HCT116 (cell line): Measurements from ENCODE around the gene PCDHA2. TPM values are rescaled to one million over a fixed set of nuclear protein-coding genes. Genes with fewer than 3 reads are reported as not detected.
"Not testable (repeated sequence)": the region's sequence is repeated elsewhere in the genome, so short reads cannot be mapped to it uniquely, and the experiment has no call there.

Experiments used
- ATAC-seq: fragments of 200-7000 bp; cut with Tn5 transposase; 2 replicates; pipeline ENCODE4 v1.9.1; 2020; ENCODE audit warnings: mild to moderate bottlenecking, moderate library complexity
- BruUV-seq: library from RNA; stranded (reverse); fragments of 400-500 nt; replicated peaks from 2 replicates; lab custom pipeline; 2021; lab: Mats Ljungman, UMichigan
- CTCF ChIA-PET: fragments of 300-600 bp; sonication (Branson Sonifier 250); formaldehyde crosslinking; loops from one replicate; lab custom pipeline; 2021; ENCODE audit warnings: antibody characterized with exemption; lab: Charles Lee
- POLR2A ChIA-PET: fragments of 300-600, 350-600 bp; sonication (Branson Sonifier 250); formaldehyde crosslinking; loops from one replicate; lab custom pipeline; 2021; ENCODE audit warnings: antibody characterized with exemption; lab: Charles Lee
- RAD21 ChIA-PET, 2 experiments: fragments of 300-600 bp; sonication (Branson Sonifier 250); formaldehyde crosslinking; loops; one replicate each; lab custom pipeline; 2023; ENCODE audit warnings: low total read pairs in 2 of 2; ENCODE audit not compliant: uncharacterized antibody in 2 of 2, unreplicated experiment in 2 of 2, low non-redundant PET in 1 of 2; lab: Charles Lee
- DNase-seq: peaks from one replicate; pipeline ENCODE4 v3.0.0-alpha.2; 2010; ENCODE audit warnings: low read depth, low spot score
- H2AFZ ChIP-seq: fragments of 200-600 bp; shearing (Covaris generic), sonication (generic); 2 replicates; pipeline ENCODE4 v1.6.1; 2017; ENCODE audit warnings: low read depth, mixed run types, mixed read lengths, antibody characterized with exemption, low read length; ENCODE audit not compliant: poor library complexity, severe bottlenecking
- H3K27ac ChIP-seq: 2 replicates; pipeline ENCODE4 v1.5.1; 2012; ENCODE audit warnings: low read depth, low read length
- H3K27me3 ChIP-seq: fragments of 200-600 bp; sonication (generic); 2 replicates; pipeline ENCODE4 v1.6.1; 2016; ENCODE audit warnings: mixed run types, low read length, mixed read lengths; ENCODE audit not compliant: insufficient read depth
- H3K36me3 ChIP-seq, 2 experiments: fragments of 200-500 bp in 1 of 2; fragments of 200-600 bp in 1 of 2; sonication (Bioruptor generic) in 1 of 2; sonication (generic) in 1 of 2; 2 replicates each; pipeline versions ENCODE4 v1.5.1 to v1.6.1; 2014 to 2016; ENCODE audit warnings: low read length in 2 of 2, inconsistent platforms in 1 of 2, mixed read lengths in 1 of 2, mixed run types in 1 of 2; ENCODE audit not compliant: insufficient read depth in 2 of 2, control insufficient read depth in 1 of 2
- H3K4me1 ChIP-seq, 2 experiments: fragments of 200-600 bp in 1 of 2; sonication (generic) in 1 of 2; 2 replicates each; pipeline versions ENCODE4 v1.5.1 to v1.6.1; 2012 to 2017; ENCODE audit warnings: low read length in 2 of 2, inconsistent platforms in 1 of 2, mild to moderate bottlenecking in 1 of 2, mixed read lengths in 1 of 2, mixed run types in 1 of 2, moderate library complexity in 1 of 2; ENCODE audit not compliant: insufficient read depth in 2 of 2, control insufficient read depth in 1 of 2
- H3K4me2 ChIP-seq: fragments of 200-600 bp; sonication (generic); 2 replicates; pipeline ENCODE4 v1.6.1; 2017; ENCODE audit warnings: mixed run types, low read length, mixed read lengths
- H3K4me3 ChIP-seq, 2 experiments: fragments of 200-600 bp in 1 of 2; sonication (generic) in 1 of 2; replicated peaks in 1 of 2; 2 replicates each; pipeline ENCODE4 v1.5.1; 2011 to 2016; ENCODE audit warnings: low read length in 2 of 2, control low read depth in 1 of 2, low read depth in 1 of 2, mild to moderate bottlenecking in 1 of 2, mixed read lengths in 1 of 2, mixed run types in 1 of 2
- H3K79me2 ChIP-seq: fragments of 200-600 bp; sonication (generic); 2 replicates; pipeline ENCODE4 v1.6.1; 2017; ENCODE audit warnings: mild to moderate bottlenecking, mixed run types, low read length, moderate library complexity, mixed read lengths; ENCODE audit not compliant: insufficient read depth
- H3K9ac ChIP-seq: fragments of 200-600 bp; sonication (generic); 2 replicates; pipeline ENCODE4 v1.6.1; 2016; ENCODE audit warnings: low read length, mixed read lengths
- H3K9me2 ChIP-seq: fragments of 200-600 bp; sonication (generic), shearing (Covaris generic); 2 replicates; pipeline ENCODE4 v1.6.1; 2017; ENCODE audit warnings: mixed run types, mild to moderate bottlenecking, moderate library complexity; ENCODE audit not compliant: insufficient read depth
- H3K9me3 ChIP-seq, 2 experiments: fragments of 200-500 bp in 1 of 2; fragments of 200-600 bp in 1 of 2; sonication (Bioruptor generic) in 1 of 2; sonication (generic) in 1 of 2; 2 replicates each; pipeline ENCODE4 v1.6.1; 2014 to 2017; ENCODE audit warnings: low read length in 2 of 2, mixed read lengths in 2 of 2, inconsistent platforms in 1 of 2, low read depth in 1 of 2, mild to moderate bottlenecking in 1 of 2, mixed run types in 1 of 2, moderate library complexity in 1 of 2; ENCODE audit not compliant: control insufficient read depth in 1 of 2, insufficient read depth in 1 of 2
- H4K20me1 ChIP-seq: fragments of 200-600 bp; sonication (generic), shearing (Covaris generic); 2 replicates; pipeline ENCODE4 v1.6.1; 2017; ENCODE audit warnings: mixed run types, mild to moderate bottlenecking, moderate library complexity; ENCODE audit not compliant: insufficient read depth
- EZH2 ChIP-seq: fragments of 200-600 bp; sonication (generic); IDR thresholded peaks from 2 replicates; pipeline ENCODE4 v1.6.1; 2017; ENCODE audit warnings: antibody characterized with exemption, mixed run types
- EZH2phosphoT487 ChIP-seq: fragments of 200-600 bp; IDR thresholded peaks from 2 replicates; pipeline ENCODE4 v1.6.1; 2018; ENCODE audit warnings: antibody characterized with exemption, borderline replicate concordance
- JUND ChIP-seq: IDR thresholded peaks from 2 replicates; pipeline ENCODE4 v1.6.1; 2012
- SIN3A ChIP-seq: IDR thresholded peaks from 2 replicates; pipeline ENCODE4 v1.6.1; 2012; ENCODE audit warnings: low read depth
- SRF ChIP-seq: IDR thresholded peaks from 2 replicates; pipeline ENCODE4 v1.6.1; 2012; ENCODE audit warnings: low read depth
- intact Hi-C: fragments of 100-400 bp; cut with micrococcal nuclease; formaldehyde crosslinking; loops from 2 replicates; pipeline ENCODE4 v1.10.0; 2022
- total RNA-seq: library from RNA; stranded (reverse); gene quantifications from one replicate; pipeline ENCODE4 v1.2.1, GENCODE V29; 2021; ENCODE audit not compliant: unreplicated experiment
- TF ChIP-seq, protein P1 (sequence below), 3 experiments: fragments of 200-600 bp in 1 of 3; sonication (generic) in 1 of 3; IDR thresholded peaks in 2 of 3; conservative IDR thresholded peaks in 1 of 3; 2 replicates each; pipeline ENCODE4 v1.5.1; 2012 to 2017; ENCODE audit warnings: low read depth in 2 of 3, low read length in 2 of 3, antibody characterized with exemption in 1 of 3, borderline replicate concordance in 1 of 3, control low read depth in 1 of 3, mild to moderate bottlenecking in 1 of 3, mixed read lengths in 1 of 3, mixed run types in 1 of 3, moderate library complexity in 1 of 3; ENCODE audit not compliant: insufficient read depth in 1 of 3
- TF ChIP-seq, protein P2 (sequence below): IDR thresholded peaks from 2 replicates; pipeline ENCODE4 v1.6.1; 2012; ENCODE audit warnings: low read depth
- TF ChIP-seq, protein P3 (sequence below): IDR thresholded peaks from 2 replicates; pipeline ENCODE4 v1.6.1; 2012

PCDHA2 gene
- total RNA-seq, 1 experiment from 2014 or later: not detected

DNA sequence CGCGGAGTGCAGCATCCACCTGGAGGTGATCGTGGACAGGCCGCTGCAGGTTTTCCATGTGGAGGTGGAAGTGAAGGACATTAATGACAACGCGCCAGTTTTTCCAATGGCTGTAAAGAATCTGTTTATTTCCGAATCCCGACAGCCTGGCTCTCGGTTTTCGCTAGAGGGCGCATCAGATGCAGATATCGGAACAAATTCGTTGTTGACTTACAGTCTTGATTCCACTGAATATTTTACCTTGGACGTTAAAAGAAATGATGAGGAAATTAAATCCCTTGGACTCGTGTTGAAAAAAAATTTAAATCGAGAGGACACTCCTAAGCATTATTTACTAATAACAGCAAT lies 6.8 kb downstream of the PCDHA2 start:
- POLR2A ChIA-PET: no interaction called here
- Histone ChIP-seq H3K9ac (no peak overlapping the region), H3K4me3 (no peak overlapping the region), H3K4me1 (no peaks in the 10 kb centered on the region), H3K9me2 (no peaks in the 10 kb centered on the region), H3K4me2 (no peak overlapping the region), H3K36me3 (no peaks in the 10 kb centered on the region), H3K27ac (no peak overlapping the region), H2AFZ (no peak overlapping the region), H3K9me3 (peaks cover 0 to 5% of the 10 kb centered on the region in 2 experiments; a peak in 2 of 4 replicates), H3K27me3 (no peaks in the 10 kb centered on the region), H3K79me2 (no peaks in the 10 kb centered on the region), H4K20me1 (no peaks in the 10 kb centered on the region)
- TF ChIP-seq SIN3A (no peak), JUND (no peak)
- intact Hi-C loops: no loop called here
- no peak for ATAC-seq
- CTCF ChIA-PET: no interaction called here
- RAD21 ChIA-PET: no interaction called here
- no peak for DNase-seq
- no TSS peak for BruUV-seq

DNA sequence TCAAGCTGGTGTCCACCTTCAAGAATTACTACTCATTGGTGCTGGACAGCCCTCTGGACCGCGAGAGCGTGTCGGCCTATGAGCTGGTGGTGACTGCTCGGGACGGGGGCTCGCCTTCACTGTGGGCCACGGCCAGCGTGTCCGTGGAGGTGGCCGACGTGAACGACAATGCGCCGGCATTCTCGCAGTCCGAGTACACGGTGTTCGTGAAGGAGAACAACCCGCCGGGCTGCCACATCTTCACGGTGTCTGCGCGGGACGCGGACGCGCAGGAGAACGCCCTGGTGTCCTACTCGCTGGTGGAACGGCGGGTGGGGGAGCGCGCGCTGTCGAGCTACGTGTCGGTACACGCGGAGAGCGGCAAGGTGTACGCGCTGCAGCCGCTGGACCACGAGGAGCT lies 7.7 kb downstream of the PCDHA2 start:
- H3K4me3 ChIP-seq, H3K27ac ChIP-seq, H3K36me3 ChIP-seq, H3K4me1 ChIP-seq, POLR2A ChIA-PET, H4K20me1 ChIP-seq, H3K9me2 ChIP-seq, H3K79me2 ChIP-seq, intact Hi-C loops, H2AFZ ChIP-seq, H3K9ac ChIP-seq, H3K27me3 ChIP-seq, H3K4me2 ChIP-seq, RAD21 ChIA-PET, CTCF ChIA-PET, BruUV-seq, H3K9me3 ChIP-seq, ATAC-seq, DNase-seq: not testable (repeated sequence)

DNA sequence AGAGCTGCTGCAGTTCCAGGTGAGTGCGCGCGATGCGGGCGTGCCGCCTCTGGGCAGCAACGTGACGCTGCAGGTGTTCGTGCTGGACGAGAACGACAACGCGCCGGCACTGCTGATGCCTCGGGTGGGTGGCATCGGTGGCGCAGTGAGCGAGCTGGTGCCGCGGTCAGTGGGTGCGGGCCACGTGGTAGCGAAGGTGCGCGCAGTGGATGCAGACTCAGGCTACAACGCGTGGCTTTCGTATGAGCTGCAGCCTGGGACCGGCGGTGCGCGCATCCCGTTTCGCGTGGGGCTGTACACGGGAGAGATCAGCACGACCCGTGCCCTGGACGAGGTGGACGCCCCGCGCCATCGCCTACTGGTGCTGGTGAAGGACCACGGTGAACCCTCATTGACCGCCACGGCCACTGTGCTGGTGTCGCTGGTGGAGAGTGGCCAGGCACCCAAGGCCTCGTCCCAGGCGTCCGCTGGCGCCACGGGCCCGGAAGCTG lies 8.2 kb downstream of the PCDHA2 start:
- ChIA-PET CTCF (no interaction called here), RAD21 (no interaction called here), POLR2A (no interaction called here)
- DNase-seq: no peak
- no peak for ATAC-seq
- Histone ChIP-seq H3K9ac (no peak overlapping the region), H3K4me3 (no peak overlapping the region), H3K9me2 (no peaks in the 10 kb centered on the region), H3K36me3 (no peaks in the 10 kb centered on the region), H3K27ac (no peak overlapping the region), H2AFZ (no peak overlapping the region), H3K79me2 (no peaks in the 10 kb centered on the region), H4K20me1 (no peaks in the 10 kb centered on the region), H3K4me2 (no peak overlapping the region), H3K4me1 (no peaks in the 10 kb centered on the region), H3K9me3 (peaks cover 0 to 5% of the 10 kb centered on the region in 2 experiments; a peak in 2 of 4 replicates), H3K27me3 (no peaks in the 10 kb centered on the region)
- intact Hi-C loops: no loop called here
- no TSS peak for BruUV-seq
- no peak for TF ChIP-seq JUND
- TF ChIP-seq, protein P1, sequence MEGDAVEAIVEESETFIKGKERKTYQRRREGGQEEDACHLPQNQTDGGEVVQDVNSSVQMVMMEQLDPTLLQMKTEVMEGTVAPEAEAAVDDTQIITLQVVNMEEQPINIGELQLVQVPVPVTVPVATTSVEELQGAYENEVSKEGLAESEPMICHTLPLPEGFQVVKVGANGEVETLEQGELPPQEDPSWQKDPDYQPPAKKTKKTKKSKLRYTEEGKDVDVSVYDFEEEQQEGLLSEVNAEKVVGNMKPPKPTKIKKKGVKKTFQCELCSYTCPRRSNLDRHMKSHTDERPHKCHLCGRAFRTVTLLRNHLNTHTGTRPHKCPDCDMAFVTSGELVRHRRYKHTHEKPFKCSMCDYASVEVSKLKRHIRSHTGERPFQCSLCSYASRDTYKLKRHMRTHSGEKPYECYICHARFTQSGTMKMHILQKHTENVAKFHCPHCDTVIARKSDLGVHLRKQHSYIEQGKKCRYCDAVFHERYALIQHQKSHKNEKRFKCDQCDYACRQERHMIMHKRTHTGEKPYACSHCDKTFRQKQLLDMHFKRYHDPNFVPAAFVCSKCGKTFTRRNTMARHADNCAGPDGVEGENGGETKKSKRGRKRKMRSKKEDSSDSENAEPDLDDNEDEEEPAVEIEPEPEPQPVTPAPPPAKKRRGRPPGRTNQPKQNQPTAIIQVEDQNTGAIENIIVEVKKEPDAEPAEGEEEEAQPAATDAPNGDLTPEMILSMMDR (IDR thresholded peaks at IDR 0.05 in 2 of 3, conservative IDR thresholded peaks at IDR 0.05 in 1 of 3; ENCODE audit: borderline replicate concordance in 1 of 3, insufficient read depth in 1 of 3, low read depth in 2 of 3, low read length in 2 of 3): no peak
- TF ChIP-seq, protein P2, sequence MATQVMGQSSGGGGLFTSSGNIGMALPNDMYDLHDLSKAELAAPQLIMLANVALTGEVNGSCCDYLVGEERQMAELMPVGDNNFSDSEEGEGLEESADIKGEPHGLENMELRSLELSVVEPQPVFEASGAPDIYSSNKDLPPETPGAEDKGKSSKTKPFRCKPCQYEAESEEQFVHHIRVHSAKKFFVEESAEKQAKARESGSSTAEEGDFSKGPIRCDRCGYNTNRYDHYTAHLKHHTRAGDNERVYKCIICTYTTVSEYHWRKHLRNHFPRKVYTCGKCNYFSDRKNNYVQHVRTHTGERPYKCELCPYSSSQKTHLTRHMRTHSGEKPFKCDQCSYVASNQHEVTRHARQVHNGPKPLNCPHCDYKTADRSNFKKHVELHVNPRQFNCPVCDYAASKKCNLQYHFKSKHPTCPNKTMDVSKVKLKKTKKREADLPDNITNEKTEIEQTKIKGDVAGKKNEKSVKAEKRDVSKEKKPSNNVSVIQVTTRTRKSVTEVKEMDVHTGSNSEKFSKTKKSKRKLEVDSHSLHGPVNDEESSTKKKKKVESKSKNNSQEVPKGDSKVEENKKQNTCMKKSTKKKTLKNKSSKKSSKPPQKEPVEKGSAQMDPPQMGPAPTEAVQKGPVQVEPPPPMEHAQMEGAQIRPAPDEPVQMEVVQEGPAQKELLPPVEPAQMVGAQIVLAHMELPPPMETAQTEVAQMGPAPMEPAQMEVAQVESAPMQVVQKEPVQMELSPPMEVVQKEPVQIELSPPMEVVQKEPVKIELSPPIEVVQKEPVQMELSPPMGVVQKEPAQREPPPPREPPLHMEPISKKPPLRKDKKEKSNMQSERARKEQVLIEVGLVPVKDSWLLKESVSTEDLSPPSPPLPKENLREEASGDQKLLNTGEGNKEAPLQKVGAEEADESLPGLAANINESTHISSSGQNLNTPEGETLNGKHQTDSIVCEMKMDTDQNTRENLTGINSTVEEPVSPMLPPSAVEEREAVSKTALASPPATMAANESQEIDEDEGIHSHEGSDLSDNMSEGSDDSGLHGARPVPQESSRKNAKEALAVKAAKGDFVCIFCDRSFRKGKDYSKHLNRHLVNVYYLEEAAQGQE: no peak
- no peak for TF ChIP-seq EZH2
- TF ChIP-seq, protein P3, sequence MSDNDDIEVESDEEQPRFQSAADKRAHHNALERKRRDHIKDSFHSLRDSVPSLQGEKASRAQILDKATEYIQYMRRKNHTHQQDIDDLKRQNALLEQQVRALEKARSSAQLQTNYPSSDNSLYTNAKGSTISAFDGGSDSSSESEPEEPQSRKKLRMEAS: no peak
- no peak for TF ChIP-seq EZH2phosphoT487
- no peak for TF ChIP-seq SRF
